Activated CD8-positive, alpha-beta memory T cell treated with anti-CD3 and anti-CD28 coated beads for 1 hour (primary cell): ENCODE results near the gene GATAD2A.
"Not testable (repeated sequence)": the region's sequence is repeated elsewhere in the genome, so short reads cannot be mapped to it uniquely, and the experiment has no call there.

ENCODE experiments used
- DNase-seq, 2 donors: peaks; one replicate each; pipeline ENCODE4 v3.0.0-alpha.2; 2020; ENCODE audit warnings: low read depth in 1 of 2; ENCODE audit errors: extremely low read depth in 1 of 2

GATAD2A gene

GRCh38 chr19:19463348-19464117 is 58.1 kb downstream of the GATAD2A start:
- DNase-seq = no peak

- no peak for DNase-seq
Observed at GRCh38 chr19:19464339-19465098, 59.0 kb downstream of the GATAD2A start.

- DNase-seq = no peak
Observed at GRCh38 chr19:19465436-19466070, 60.1 kb downstream of the GATAD2A start.

- no peak for DNase-seq
Observed at GRCh38 chr19:19466201-19466600, 60.7 kb downstream of the GATAD2A start.

- no peak for DNase-seq
Observed at GRCh38 chr19:19468424-19469050, 63.1 kb downstream of the GATAD2A start.

- DNase-seq = no peak
Observed at GRCh38 chr19:19470579-19470978, 65.1 kb downstream of the GATAD2A start.

GRCh38 chr19:19471682-19472081 is 66.2 kb downstream of the GATAD2A start:
- no peak for DNase-seq

GRCh38 chr19:19472106-19472505 is 66.6 kb downstream of the GATAD2A start:
- DNase-seq = not testable (repeated sequence)

- DNase-seq = no peak
Observed at GRCh38 chr19:19475015-19475765, 69.7 kb downstream of the GATAD2A start.

- DNase-seq = no peak
Observed at GRCh38 chr19:19475849-19476828, 70.7 kb downstream of the GATAD2A start.

- no peak for DNase-seq
Observed at GRCh38 chr19:19477705-19478383, 72.4 kb downstream of the GATAD2A start.

- DNase-seq = no peak
Observed at GRCh38 chr19:19480688-19481087, 75.2 kb downstream of the GATAD2A start.

GRCh38 chr19:19482809-19483596 is 77.5 kb downstream of the GATAD2A start:
- no peak for DNase-seq

- no peak for DNase-seq
Observed at GRCh38 chr19:19485161-19485997, 79.9 kb downstream of the GATAD2A start.

GRCh38 chr19:19485998-19486290 is 80.5 kb downstream of the GATAD2A start:
- DNase-seq = no peak

GRCh38 chr19:19486343-19487076 is 81.0 kb downstream of the GATAD2A start:
- DNase-seq = no peak
